Liver (tissue), 9 donors: Measurements from ENCODE around the gene KIF21B. TPM values are rescaled to one million over a fixed set of nuclear protein-coding genes. Genes with fewer than 3 reads are reported as not detected.

Experiments
- DNase-seq: peaks from one replicate; pipeline ENCODE4 v3.0.0-alpha.2; 2017; ENCODE audit warnings: low spot score
- H3K27ac ChIP-seq, 2 donors: one replicate each; pipeline ENCODE4 v1.7.0; 2013; ENCODE audit warnings: inconsistent platforms in 2 of 2, low read length in 2 of 2, control low read depth in 1 of 2, low read depth in 1 of 2, mild to moderate bottlenecking in 1 of 2
- H3K27me3 ChIP-seq, 4 donors: one replicate each; pipeline versions ENCODE4 v1.6.1 to v1.7.0; 2013; ENCODE audit warnings: low read length in 3 of 4, inconsistent platforms in 1 of 4, mild to moderate bottlenecking in 1 of 4, moderate library complexity in 1 of 4; ENCODE audit not compliant: control insufficient read depth in 4 of 4, insufficient read depth in 4 of 4
- H3K36me3 ChIP-seq, 4 donors: one replicate each; pipeline versions ENCODE4 v1.6.1 to v1.7.0; 2013; ENCODE audit warnings: low read length in 3 of 4, mild to moderate bottlenecking in 3 of 4, low read depth in 1 of 4, moderate library complexity in 1 of 4; ENCODE audit not compliant: control insufficient read depth in 4 of 4, insufficient read depth in 3 of 4
- H3K4me1 ChIP-seq, 4 donors: one replicate each; pipeline versions ENCODE4 v1.6.1 to v1.7.0; 2013; ENCODE audit warnings: low read length in 3 of 4, mild to moderate bottlenecking in 3 of 4, moderate library complexity in 1 of 4; ENCODE audit not compliant: control insufficient read depth in 4 of 4, insufficient read depth in 4 of 4
- H3K4me3 ChIP-seq, 3 donors: one replicate each; pipeline versions ENCODE4 v1.6.1 to v1.7.0; 2013; ENCODE audit warnings: low read length in 3 of 3, control low read depth in 1 of 3, low read depth in 1 of 3, mild to moderate bottlenecking in 1 of 3
- H3K9ac ChIP-seq, 2 donors: one replicate each; pipeline ENCODE4 v1.7.0; 2013; ENCODE audit warnings: low read length in 2 of 2, mild to moderate bottlenecking in 2 of 2, moderate library complexity in 2 of 2, control low read depth in 1 of 2, low read depth in 1 of 2
- H3K9me3 ChIP-seq, 4 donors: one replicate each; pipeline versions ENCODE4 v1.6.1 to v1.7.0; 2013; ENCODE audit warnings: low read length in 3 of 4; ENCODE audit not compliant: control insufficient read depth in 4 of 4
- EGR1 ChIP-seq, 2 donors: IDR thresholded peaks; 2 replicates each; pipeline ENCODE4 v1.6.1; 2016 to 2018; ENCODE audit warnings: antibody characterized with exemption in 2 of 2, low read depth in 2 of 2
- FOXA1 ChIP-seq: IDR thresholded peaks from 2 replicates; pipeline ENCODE4 v1.6.1; 2016; ENCODE audit warnings: antibody characterized with exemption
- FOXA2 ChIP-seq: IDR thresholded peaks from 2 replicates; pipeline ENCODE4 v1.6.1; 2016; ENCODE audit warnings: antibody characterized with exemption
- GABPA ChIP-seq, 2 donors: IDR thresholded peaks in 1 of 2; conservative IDR thresholded peaks in 1 of 2; 2 replicates each; pipeline ENCODE4 v1.6.1; 2016; ENCODE audit warnings: antibody characterized with exemption in 2 of 2, mild to moderate bottlenecking in 1 of 2, moderate library complexity in 1 of 2
- HNF4A ChIP-seq, 2 donors: conservative IDR thresholded peaks; 2 replicates each; pipeline ENCODE4 v1.6.1; 2016; ENCODE audit warnings: antibody characterized with exemption in 2 of 2, mild to moderate bottlenecking in 2 of 2
- JUND ChIP-seq, 2 donors: IDR thresholded peaks; 2 replicates each; pipeline ENCODE4 v1.6.1; 2016; ENCODE audit warnings: antibody characterized with exemption in 2 of 2
- RAD21 ChIP-seq, 2 donors: IDR thresholded peaks; 2 replicates each; pipeline ENCODE4 v1.6.1; 2016; ENCODE audit warnings: antibody characterized with exemption in 2 of 2, mild to moderate bottlenecking in 2 of 2
- RXRA ChIP-seq, 2 donors: IDR thresholded peaks; 2 replicates each; pipeline ENCODE4 v1.6.1; 2017 to 2018; ENCODE audit warnings: antibody characterized with exemption in 2 of 2, mild to moderate bottlenecking in 1 of 2
- TAF1 ChIP-seq: conservative IDR thresholded peaks from 2 replicates; pipeline ENCODE4 v1.6.1; 2016; ENCODE audit warnings: antibody characterized with exemption, mild to moderate bottlenecking
- WGBS: extraction: QIAGEN DNeasy Blood & Tissue Kit; methylation state at CpG from one replicate; pipeline ENCODE4 v1.1.7; 2013; 5-methylcytosine and 5-hydroxymethylcytosine counted together
- polyA plus RNA-seq, 2 donors: library from polyadenylated mRNA; stranded (reverse) in 1 of 2; unstranded in 1 of 2; fragments of 200-250 nt in 1 of 2; fragments of >200 nt in 1 of 2; fragmentation: Nextera tagmentation in 1 of 2; extraction: Ambion mirVana in 1 of 2; gene quantifications; one replicate each; pipeline versions ENCODE4 v1.2.1 to v1.2.3, GENCODE V29; 2013 to 2015
- total RNA-seq, 2 donors: library from RNA; depleted of rRNA; stranded (reverse); fragments of >200 nt; gene quantifications; one replicate each; pipeline ENCODE4 v1.2.3, GENCODE V29; 2014
- TF ChIP-seq, protein P1 (sequence below): IDR thresholded peaks from 2 replicates; pipeline ENCODE4 v1.6.1; 2016; ENCODE audit warnings: antibody characterized with exemption
- TF ChIP-seq, protein P2 (sequence below): IDR thresholded peaks from 2 replicates; pipeline ENCODE4 v1.6.1; 2016; ENCODE audit warnings: antibody characterized with exemption
- TF ChIP-seq, protein P3 (sequence below): fragments of 150-350 bp; IDR thresholded peaks from 2 replicates; pipeline ENCODE4 v1.5.1; 2017; ENCODE audit warnings: improper control_type of control experiment, low read depth, low read length; ENCODE audit not compliant: missing input control
- TF ChIP-seq, protein P4 (sequence below): IDR thresholded peaks from 2 replicates; pipeline ENCODE4 v1.6.1; 2016; ENCODE audit warnings: antibody characterized with exemption, mild to moderate bottlenecking
- TF ChIP-seq, protein P5 (sequence below): IDR thresholded peaks from 2 replicates; pipeline ENCODE4 v1.6.1; 2016; ENCODE audit warnings: antibody characterized with exemption
- donor health status: healthy.
- donor health status: healthy.
- donor health status: healthy.
- donor health status: healthy.
- donor health status: healthy.

Gene KIF21B
- total and polyA plus RNA-seq, 4 donors, result 0.42 to 1.9 (median 1.0) TPM

DNA sequence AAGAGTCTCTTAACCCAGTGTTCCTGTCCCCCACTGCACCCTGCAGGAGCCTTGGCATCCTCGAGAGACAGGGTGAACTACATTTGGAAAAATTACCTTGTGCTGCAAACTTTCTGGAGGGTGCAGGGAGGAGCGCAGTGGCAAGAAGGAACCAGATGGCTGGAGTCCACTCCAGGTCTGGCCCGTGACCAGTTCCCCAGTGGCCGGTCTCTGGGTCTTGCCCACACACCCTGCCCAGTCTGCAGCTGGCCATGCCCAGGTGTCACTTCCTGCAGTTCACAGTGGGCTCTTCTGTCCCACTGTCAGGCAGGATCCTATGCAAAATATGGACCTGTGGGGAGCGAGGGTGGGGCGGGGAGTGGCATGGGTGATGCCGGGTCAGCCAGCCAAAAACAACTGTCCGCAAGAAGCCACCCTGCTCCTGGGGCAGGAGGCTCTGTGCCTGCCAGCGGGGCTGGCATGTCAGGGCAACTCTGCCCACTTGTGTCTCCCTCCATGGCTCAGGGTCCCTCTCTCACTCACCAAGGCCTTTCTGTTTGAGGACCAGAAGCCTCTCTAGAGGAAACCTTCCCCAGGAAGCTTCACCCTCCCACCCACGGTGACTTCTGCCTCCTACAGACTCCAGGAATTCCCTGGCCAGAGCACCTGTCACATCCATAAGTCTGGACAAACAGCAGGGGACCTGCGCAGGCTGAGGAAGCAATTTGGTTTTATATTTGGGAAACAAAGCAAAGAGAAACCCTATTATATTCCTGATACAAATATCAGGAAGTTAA, 55.6 kb downstream of the KIF21B start (continued):
- TF ChIP-seq, protein P1, sequence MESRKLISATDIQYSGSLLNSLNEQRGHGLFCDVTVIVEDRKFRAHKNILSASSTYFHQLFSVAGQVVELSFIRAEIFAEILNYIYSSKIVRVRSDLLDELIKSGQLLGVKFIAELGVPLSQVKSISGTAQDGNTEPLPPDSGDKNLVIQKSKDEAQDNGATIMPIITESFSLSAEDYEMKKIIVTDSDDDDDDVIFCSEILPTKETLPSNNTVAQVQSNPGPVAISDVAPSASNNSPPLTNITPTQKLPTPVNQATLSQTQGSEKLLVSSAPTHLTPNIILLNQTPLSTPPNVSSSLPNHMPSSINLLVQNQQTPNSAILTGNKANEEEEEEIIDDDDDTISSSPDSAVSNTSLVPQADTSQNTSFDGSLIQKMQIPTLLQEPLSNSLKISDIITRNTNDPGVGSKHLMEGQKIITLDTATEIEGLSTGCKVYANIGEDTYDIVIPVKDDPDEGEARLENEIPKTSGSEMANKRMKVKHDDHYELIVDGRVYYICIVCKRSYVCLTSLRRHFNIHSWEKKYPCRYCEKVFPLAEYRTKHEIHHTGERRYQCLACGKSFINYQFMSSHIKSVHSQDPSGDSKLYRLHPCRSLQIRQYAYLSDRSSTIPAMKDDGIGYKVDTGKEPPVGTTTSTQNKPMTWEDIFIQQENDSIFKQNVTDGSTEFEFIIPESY, result no peak
- no peak for TF ChIP-seq FOXA1

DNA sequence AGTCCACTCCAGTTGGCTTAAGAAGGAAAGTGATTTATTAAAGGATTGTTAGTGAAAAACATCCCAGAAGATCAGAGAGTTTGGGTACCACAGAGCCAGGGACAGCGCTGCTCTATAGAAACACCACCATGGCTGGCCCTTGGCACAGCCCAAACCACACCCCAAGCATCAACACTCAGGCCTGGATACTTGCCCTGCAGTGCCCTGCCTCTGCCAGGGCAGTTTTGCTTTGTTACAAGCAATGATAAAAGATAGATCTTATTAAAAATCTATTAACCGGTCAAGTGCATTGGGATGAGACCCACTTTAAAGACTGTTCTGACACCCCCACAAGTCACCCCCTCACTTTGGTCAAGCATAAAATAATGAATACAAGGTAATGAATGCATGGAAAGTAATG, 56.6 kb downstream of the KIF21B start:
- no peak for DNase-seq
- Histone ChIP-seq H3K36me3 (no peaks in the 10 kb centered on the region), H3K4me1 (no peaks in the 10 kb centered on the region), H3K4me3 (no peak overlapping the region), H3K27me3 (no peaks in the 10 kb centered on the region), H3K9ac (no peak overlapping the region), H3K27ac (no peak overlapping the region), H3K9me3 (no peaks in the 10 kb centered on the region)
- TF ChIP-seq, protein P2, sequence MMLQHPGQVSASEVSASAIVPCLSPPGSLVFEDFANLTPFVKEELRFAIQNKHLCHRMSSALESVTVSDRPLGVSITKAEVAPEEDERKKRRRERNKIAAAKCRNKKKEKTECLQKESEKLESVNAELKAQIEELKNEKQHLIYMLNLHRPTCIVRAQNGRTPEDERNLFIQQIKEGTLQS, result no peak
- TF ChIP-seq EGR1 (IDR thresholded peaks at IDR 0.05; ENCODE audit: low read depth in 2 of 2) (no peak), GABPA (IDR thresholded peaks at IDR 0.05 in 1 of 2, conservative IDR thresholded peaks at IDR 0.05 in 1 of 2) (no peak)
- WGBS, result 98% methylated on average over 2 of the region's 2 CpGs

DNA sequence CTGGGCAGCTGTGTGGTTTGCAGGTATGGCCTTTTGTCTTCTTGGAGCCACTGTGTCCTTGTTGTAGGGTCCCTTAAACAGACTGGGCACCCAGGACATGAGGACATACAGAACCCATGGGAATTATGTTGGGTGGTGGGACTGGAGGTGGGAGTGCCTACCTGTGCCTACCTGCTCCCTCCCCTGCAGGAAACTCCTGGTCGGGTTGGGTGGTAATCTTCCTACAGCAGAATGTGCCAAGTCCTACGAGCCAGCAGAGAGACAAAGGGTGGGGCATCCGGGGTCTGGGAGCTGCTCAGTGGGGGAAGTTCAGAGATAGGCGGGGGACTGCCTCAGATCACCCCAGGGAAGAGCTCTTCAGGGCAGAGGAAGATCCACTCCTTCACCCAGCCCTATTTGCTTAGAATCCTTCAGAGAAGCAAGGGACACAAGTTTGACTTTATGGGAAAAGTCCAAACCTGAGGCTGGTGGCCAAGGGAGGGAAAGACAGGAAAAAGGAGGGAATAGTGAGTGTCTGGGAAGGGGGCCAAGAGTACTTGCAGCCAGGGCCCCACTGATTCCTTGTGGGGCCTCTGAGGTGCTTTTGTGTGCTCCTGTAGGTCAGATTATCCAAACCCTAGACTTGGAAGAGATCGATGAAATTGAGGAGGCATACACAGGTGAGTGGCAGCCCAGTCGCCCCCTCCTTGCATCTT, 58.3 kb downstream of the KIF21B start:
- no peak for DNase-seq
- Histone ChIP-seq H3K36me3 (no peaks in the 10 kb centered on the region), H3K9ac (no peak overlapping the region), H3K9me3 (no peaks in the 10 kb centered on the region), H3K4me1 (no peaks in the 10 kb centered on the region), H3K27me3 (no peaks in the 10 kb centered on the region), H3K27ac (no peak overlapping the region), H3K4me3 (no peak overlapping the region)
- WGBS, result 63% methylated on average over 6 of the region's 6 CpGs
- TF ChIP-seq, protein P3, sequence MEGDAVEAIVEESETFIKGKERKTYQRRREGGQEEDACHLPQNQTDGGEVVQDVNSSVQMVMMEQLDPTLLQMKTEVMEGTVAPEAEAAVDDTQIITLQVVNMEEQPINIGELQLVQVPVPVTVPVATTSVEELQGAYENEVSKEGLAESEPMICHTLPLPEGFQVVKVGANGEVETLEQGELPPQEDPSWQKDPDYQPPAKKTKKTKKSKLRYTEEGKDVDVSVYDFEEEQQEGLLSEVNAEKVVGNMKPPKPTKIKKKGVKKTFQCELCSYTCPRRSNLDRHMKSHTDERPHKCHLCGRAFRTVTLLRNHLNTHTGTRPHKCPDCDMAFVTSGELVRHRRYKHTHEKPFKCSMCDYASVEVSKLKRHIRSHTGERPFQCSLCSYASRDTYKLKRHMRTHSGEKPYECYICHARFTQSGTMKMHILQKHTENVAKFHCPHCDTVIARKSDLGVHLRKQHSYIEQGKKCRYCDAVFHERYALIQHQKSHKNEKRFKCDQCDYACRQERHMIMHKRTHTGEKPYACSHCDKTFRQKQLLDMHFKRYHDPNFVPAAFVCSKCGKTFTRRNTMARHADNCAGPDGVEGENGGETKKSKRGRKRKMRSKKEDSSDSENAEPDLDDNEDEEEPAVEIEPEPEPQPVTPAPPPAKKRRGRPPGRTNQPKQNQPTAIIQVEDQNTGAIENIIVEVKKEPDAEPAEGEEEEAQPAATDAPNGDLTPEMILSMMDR, result no peak
- TF ChIP-seq RXRA (IDR thresholded peaks at IDR 0.05), result no peak
- TF ChIP-seq, protein P4, sequence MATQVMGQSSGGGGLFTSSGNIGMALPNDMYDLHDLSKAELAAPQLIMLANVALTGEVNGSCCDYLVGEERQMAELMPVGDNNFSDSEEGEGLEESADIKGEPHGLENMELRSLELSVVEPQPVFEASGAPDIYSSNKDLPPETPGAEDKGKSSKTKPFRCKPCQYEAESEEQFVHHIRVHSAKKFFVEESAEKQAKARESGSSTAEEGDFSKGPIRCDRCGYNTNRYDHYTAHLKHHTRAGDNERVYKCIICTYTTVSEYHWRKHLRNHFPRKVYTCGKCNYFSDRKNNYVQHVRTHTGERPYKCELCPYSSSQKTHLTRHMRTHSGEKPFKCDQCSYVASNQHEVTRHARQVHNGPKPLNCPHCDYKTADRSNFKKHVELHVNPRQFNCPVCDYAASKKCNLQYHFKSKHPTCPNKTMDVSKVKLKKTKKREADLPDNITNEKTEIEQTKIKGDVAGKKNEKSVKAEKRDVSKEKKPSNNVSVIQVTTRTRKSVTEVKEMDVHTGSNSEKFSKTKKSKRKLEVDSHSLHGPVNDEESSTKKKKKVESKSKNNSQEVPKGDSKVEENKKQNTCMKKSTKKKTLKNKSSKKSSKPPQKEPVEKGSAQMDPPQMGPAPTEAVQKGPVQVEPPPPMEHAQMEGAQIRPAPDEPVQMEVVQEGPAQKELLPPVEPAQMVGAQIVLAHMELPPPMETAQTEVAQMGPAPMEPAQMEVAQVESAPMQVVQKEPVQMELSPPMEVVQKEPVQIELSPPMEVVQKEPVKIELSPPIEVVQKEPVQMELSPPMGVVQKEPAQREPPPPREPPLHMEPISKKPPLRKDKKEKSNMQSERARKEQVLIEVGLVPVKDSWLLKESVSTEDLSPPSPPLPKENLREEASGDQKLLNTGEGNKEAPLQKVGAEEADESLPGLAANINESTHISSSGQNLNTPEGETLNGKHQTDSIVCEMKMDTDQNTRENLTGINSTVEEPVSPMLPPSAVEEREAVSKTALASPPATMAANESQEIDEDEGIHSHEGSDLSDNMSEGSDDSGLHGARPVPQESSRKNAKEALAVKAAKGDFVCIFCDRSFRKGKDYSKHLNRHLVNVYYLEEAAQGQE, result no peak
- TF ChIP-seq, protein P1, result no peak
- TF ChIP-seq FOXA1, result no peak
- no peak for TF ChIP-seq TAF1
- no peak for TF ChIP-seq FOXA2
- no peak for TF ChIP-seq HNF4A (conservative IDR thresholded peaks at IDR 0.05)
- TF ChIP-seq, protein P5, sequence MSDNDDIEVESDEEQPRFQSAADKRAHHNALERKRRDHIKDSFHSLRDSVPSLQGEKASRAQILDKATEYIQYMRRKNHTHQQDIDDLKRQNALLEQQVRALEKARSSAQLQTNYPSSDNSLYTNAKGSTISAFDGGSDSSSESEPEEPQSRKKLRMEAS, result no peak
- TF ChIP-seq EGR1 (IDR thresholded peaks at IDR 0.05; ENCODE audit: low read depth in 2 of 2), result no peak
- TF ChIP-seq RAD21 (IDR thresholded peaks at IDR 0.05), result no peak
- no peak for TF ChIP-seq JUND (IDR thresholded peaks at IDR 0.05)
- TF ChIP-seq, protein P2, result no peak
